HK-2 (cell line): ENCODE results near the gene SAV1.

Experiments used
- DNase-seq: peaks from one replicate; pipeline ENCODE4 v3.0.0-alpha.2; 2018; ENCODE audit not compliant: unreplicated experiment

Gene SAV1

GRCh38 chr14:50607181-50607580, 60.9 kb downstream of the SAV1 start:
- no peak for DNase-seq

- no peak for DNase-seq
These were observed 61.6 kb downstream of the SAV1 start for GRCh38 chr14:50606468-50606867.

- DNase-seq: no peak
These were observed 62.3 kb downstream of the SAV1 start for GRCh38 chr14:50605766-50606165.

- DNase-seq: no peak
These were observed 64.5 kb downstream of the SAV1 start for GRCh38 chr14:50603565-50603964.

GRCh38 chr14:50602035-50602434, 66.1 kb downstream of the SAV1 start:
- DNase-seq: no peak

- DNase-seq: no peak
These were observed 66.7 kb downstream of the SAV1 start for GRCh38 chr14:50601394-50601793.

GRCh38 chr14:50600849-50601248, 67.3 kb downstream of the SAV1 start:
- no peak for DNase-seq

GRCh38 chr14:50599700-50600444, 68.2 kb downstream of the SAV1 start:
- DNase-seq: no peak

GRCh38 chr14:50598765-50599164, 69.3 kb downstream of the SAV1 start:
- no peak for DNase-seq

- DNase-seq: no peak
These were observed 73.4 kb downstream of the SAV1 start for GRCh38 chr14:50594577-50595316.

- DNase-seq: no peak
These were observed 77.6 kb downstream of the SAV1 start for GRCh38 chr14:50590464-50590863.
